Panc1 (cell line): ENCODE measurements around the gene OR6A2. TPM values are rescaled to one million over a fixed set of nuclear protein-coding genes. Genes with fewer than 3 reads are reported as not detected.

Experiments
- ATAC-seq: fragments of 200-7000 bp; cut with Tn5 transposase; 2 replicates; pipeline ENCODE4 v1.9.1; 2020; ENCODE audit warnings: mild to moderate bottlenecking, moderate library complexity
- BruUV-seq: library from RNA; stranded (reverse); fragments of 400-500 nt; replicated peaks from 2 replicates; lab custom pipeline; 2021; lab: Mats Ljungman, UMichigan
- CTCF ChIA-PET: fragments of 300-600 bp; sonication (Branson Sonifier 250); formaldehyde crosslinking; loops from one replicate; lab custom pipeline; 2022; ENCODE audit warnings: antibody characterized with exemption; lab: Charles Lee
- POLR2A ChIA-PET: fragments of 300-600 bp; sonication (Branson Sonifier 250); formaldehyde crosslinking; loops from one replicate; lab custom pipeline; 2022; ENCODE audit warnings: antibody characterized with exemption; lab: Charles Lee
- DNase-seq: peaks from one replicate; pipeline ENCODE4 v3.0.0-alpha.2; 2010; ENCODE audit warnings: low read depth, low spot score
- H3K27ac ChIP-seq: 2 replicates; pipeline ENCODE4 v1.5.1; 2011; ENCODE audit warnings: mild to moderate bottlenecking, low read length, inconsistent platforms
- H3K27me3 ChIP-seq: fragments of 200-500 bp; sonication (Bioruptor generic); 2 replicates; pipeline ENCODE4 v1.6.0; 2014; ENCODE audit warnings: low read length, inconsistent platforms; ENCODE audit not compliant: control insufficient read depth, insufficient read depth
- H3K36me3 ChIP-seq: fragments of 200-500 bp; sonication (Bioruptor generic); 2 replicates; pipeline ENCODE4 v1.5.1; 2014; ENCODE audit warnings: inconsistent platforms, mild to moderate bottlenecking, low read length, moderate library complexity; ENCODE audit not compliant: control insufficient read depth, insufficient read depth
- H3K4me1 ChIP-seq: 2 replicates; pipeline ENCODE4 v1.5.1; 2011; ENCODE audit warnings: inconsistent platforms, mild to moderate bottlenecking, low read length, moderate library complexity; ENCODE audit not compliant: control insufficient read depth, insufficient read depth
- H3K4me3 ChIP-seq, 2 experiments: 2 replicates each; pipeline ENCODE4 v1.5.1; 2011 to 2012; ENCODE audit warnings: low read depth in 2 of 2, low read length in 2 of 2, mild to moderate bottlenecking in 2 of 2, inconsistent platforms in 1 of 2, moderate library complexity in 1 of 2
- H3K9me3 ChIP-seq: fragments of 200-500 bp; sonication (Bioruptor generic); 2 replicates; pipeline ENCODE4 v1.5.1; 2014; ENCODE audit warnings: low read depth, mild to moderate bottlenecking, inconsistent platforms, low read length, moderate library complexity; ENCODE audit not compliant: control insufficient read depth, insufficient read depth
- CTCF ChIP-seq: fragments of 450-650 bp; IDR thresholded peaks from 2 replicates; pipeline ENCODE4 v1.5.1; 2017; ENCODE audit warnings: mild to moderate bottlenecking
- POLR2AphosphoS5 ChIP-seq: IDR thresholded peaks from 2 replicates; pipeline ENCODE4 v1.6.1; 2012; ENCODE audit warnings: mild to moderate bottlenecking, low read depth, low read length, moderate library complexity
- REST ChIP-seq, 2 experiments: IDR thresholded peaks; 2 replicates each; pipeline ENCODE4 v1.6.1; 2011 to 2012; ENCODE audit warnings: low read depth in 2 of 2, control low read depth in 1 of 2, low read length in 1 of 2, mild to moderate bottlenecking in 1 of 2, moderate library complexity in 1 of 2; ENCODE audit not compliant: insufficient read depth in 1 of 2
- SIN3A ChIP-seq: IDR thresholded peaks from 2 replicates; pipeline ENCODE4 v1.6.1; 2012; ENCODE audit warnings: low read depth, mild to moderate bottlenecking, low read length, moderate library complexity, borderline replicate concordance; ENCODE audit not compliant: insufficient read depth
- TCF7L2 ChIP-seq: IDR thresholded peaks from 2 replicates; pipeline ENCODE4 v1.6.1; 2011; ENCODE audit warnings: mild to moderate bottlenecking, low read depth, low read length, inconsistent platforms
- in situ Hi-C: cut with HindIII; loops from 2 replicates; pipeline ENCODE4 v1.10.0; 2016; ENCODE audit warnings: low sequenced_read_pairs, low pct_unique_long_range_greater_than_20kb
- intact Hi-C: fragments of 100-400 bp; cut with micrococcal nuclease; formaldehyde crosslinking; loops from one replicate; pipeline ENCODE4 v1.10.0; 2022; ENCODE audit not compliant: unreplicated experiment
- total RNA-seq: library from RNA; stranded (reverse); gene quantifications from one replicate; pipeline ENCODE4 v1.2.1, GENCODE V29; 2021; ENCODE audit not compliant: unreplicated experiment

Gene OR6A2
- total RNA-seq, 1 experiment from 2014 or later = 0.15 TPM

DNA sequence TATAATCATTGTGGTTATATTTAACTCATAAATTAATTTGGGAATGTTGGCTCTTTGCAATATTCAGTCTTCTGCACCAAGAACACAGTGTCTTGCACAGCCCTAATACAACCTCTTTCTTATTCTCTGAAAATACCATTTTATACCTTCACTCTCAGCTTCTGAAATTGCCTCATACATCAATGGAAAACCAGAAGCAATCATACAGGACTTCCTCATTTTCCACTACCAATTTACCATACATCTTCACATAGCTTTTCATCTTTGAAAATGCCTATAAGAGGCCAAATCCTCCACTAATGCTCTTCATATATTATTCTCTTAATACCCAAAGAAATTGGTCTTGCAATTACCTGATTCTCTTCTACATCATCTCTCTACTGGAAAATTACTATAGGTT, 21.0 kb downstream of the OR6A2 start:
- Histone ChIP-seq H3K27me3 (peaks cover 6% of the 10 kb centered on the region), H3K9me3 (no peaks in the 10 kb centered on the region), H3K4me3 (no peak overlapping the region), H3K27ac (no peak overlapping the region), H3K36me3 (no peaks in the 10 kb centered on the region), H3K4me1 (no peaks in the 10 kb centered on the region)
- POLR2A ChIA-PET = no interaction called here
- intact Hi-C loops = no loop called here
- in situ Hi-C loops = no loop called here
- no peak for DNase-seq
- no peak for ATAC-seq
- no TSS peak for BruUV-seq
- CTCF ChIA-PET = no interaction called here
- TF ChIP-seq TCF7L2 (no peak), REST (IDR thresholded peaks at IDR 0.05; ENCODE audit: insufficient read depth in 1 of 2, low read depth in 2 of 2, low read length in 1 of 2) (no peak), CTCF (no peak), SIN3A (no peak), POLR2AphosphoS5 (no peak)

DNA sequence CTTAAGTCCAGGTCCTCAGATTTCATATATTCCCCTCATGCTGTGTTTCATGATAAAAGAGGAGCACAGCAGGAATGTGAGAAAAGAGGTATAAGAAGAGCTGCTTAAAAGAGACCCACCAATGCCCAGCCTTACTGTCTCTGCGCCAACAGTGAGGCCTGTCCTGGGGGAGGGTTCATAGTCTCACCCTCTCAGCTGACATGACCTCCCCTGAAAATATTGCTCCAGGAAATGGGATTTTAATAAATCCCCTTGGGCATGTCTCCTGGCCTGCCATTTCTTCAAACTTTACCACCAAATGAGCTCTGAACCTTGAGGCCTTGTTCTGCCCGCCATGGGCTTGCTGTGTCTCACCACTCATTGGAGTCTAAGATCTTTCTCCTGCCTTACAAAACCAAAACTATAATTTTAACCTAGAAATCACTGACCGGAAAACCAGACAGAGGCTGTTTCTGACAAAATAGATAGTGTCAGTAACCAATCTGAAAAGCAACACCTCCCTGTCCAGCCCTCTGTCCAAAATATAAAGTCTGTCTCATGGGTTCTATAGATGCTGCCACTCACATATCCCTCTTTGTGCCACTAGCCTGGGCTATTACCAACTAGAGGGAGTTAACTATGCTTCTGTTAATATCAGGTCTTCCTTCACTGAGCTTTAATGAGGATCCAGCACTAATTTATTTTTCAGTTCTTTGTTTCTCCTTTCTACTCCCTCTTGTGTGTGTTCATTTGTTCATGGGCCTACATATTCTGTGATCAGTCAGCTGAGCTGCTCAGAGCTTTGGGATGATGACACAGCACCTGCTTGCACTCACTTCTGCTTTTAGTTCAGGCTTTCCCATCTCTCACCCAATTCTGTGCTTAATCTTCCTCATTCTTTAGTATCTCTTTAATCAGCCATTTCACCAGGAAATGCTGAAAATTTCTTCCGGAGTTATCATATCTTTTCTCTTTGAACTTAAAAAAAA, 27.3 kb downstream of the OR6A2 start, which contains the start of gene OR2AG2:
TSS of gene OR2AG2 (minus strand) at position 51 of the 968 bp plus-strand sequence. CDS start 3,019 bp downstream, outside the sequence.
- CTCF ChIA-PET = no interaction called here
- no peak for DNase-seq
- Histone ChIP-seq H3K36me3 (no peaks in the 10 kb centered on the region), H3K27ac (no peak within 1 kb of the TSS), H3K9me3 (no peaks in the 10 kb centered on the region), H3K4me1 (no peaks in the 10 kb centered on the region), H3K27me3 (peaks cover 4% of the 10 kb centered on the region), H3K4me3 (no peak within 1 kb of the TSS)
- no TSS peak for BruUV-seq
- ATAC-seq = no peak
- TF ChIP-seq POLR2AphosphoS5 = no peak
- no peak for TF ChIP-seq CTCF
- no peak for TF ChIP-seq REST (IDR thresholded peaks at IDR 0.05; ENCODE audit: insufficient read depth in 1 of 2, low read depth in 2 of 2, low read length in 1 of 2)
- no peak for TF ChIP-seq TCF7L2
- no peak for TF ChIP-seq SIN3A
- POLR2A ChIA-PET = no interaction called here
- intact Hi-C loops = no loop called here
- in situ Hi-C loops = no loop called here
